PC-9 (cell line): ENCODE results near the gene GJC2.

Experiments
- EZH2 ChIP-seq: fragments of 200-600 bp; sonication (generic); IDR thresholded peaks from 2 replicates; pipeline ENCODE4 v1.8.0; 2017; ENCODE audit warnings: antibody characterized with exemption, low read depth
- TF ChIP-seq, protein P1 (sequence below): fragments of 200-600 bp; sonication (generic); conservative IDR thresholded peaks from 2 replicates; pipeline ENCODE4 v1.6.1; 2017; ENCODE audit warnings: mixed run types, antibody characterized with exemption, mild to moderate bottlenecking, moderate library complexity

DNA sequence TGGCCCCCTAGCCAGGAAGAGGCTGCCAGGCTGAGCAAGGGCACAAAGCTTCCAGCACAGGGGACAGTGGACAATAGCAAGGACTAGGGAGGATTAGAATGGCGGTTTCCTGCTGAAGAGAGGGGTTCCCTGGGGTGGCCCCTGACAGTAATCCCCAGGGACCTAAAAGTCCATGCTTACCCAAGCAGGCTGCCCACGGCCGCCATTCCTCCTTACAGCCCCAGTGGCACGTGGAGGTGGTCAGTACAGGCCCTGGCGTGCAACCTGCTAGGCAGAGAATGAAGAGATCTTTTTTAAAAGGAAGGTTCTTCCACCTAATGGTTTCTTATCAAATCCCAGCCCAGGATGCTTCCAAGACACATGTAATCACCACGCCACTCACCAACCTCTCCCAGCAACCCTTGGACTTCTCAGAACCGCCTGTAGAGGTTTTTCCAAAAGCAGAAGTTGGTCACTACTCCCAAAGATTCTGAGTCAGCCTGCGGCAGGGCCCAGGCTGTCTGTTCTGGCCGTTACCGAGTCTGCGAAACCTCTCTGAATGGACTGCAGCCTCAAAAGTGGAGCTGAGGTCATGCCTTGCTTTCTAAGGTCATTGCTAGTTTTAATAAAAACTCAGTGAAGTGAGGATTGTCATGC is 41.6 kb upstream of the GJC2 start:
- TF ChIP-seq, protein P1, sequence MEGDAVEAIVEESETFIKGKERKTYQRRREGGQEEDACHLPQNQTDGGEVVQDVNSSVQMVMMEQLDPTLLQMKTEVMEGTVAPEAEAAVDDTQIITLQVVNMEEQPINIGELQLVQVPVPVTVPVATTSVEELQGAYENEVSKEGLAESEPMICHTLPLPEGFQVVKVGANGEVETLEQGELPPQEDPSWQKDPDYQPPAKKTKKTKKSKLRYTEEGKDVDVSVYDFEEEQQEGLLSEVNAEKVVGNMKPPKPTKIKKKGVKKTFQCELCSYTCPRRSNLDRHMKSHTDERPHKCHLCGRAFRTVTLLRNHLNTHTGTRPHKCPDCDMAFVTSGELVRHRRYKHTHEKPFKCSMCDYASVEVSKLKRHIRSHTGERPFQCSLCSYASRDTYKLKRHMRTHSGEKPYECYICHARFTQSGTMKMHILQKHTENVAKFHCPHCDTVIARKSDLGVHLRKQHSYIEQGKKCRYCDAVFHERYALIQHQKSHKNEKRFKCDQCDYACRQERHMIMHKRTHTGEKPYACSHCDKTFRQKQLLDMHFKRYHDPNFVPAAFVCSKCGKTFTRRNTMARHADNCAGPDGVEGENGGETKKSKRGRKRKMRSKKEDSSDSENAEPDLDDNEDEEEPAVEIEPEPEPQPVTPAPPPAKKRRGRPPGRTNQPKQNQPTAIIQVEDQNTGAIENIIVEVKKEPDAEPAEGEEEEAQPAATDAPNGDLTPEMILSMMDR = no peak
- TF ChIP-seq EZH2 = no peak
